ENCODE measurements around the gene LPGAT1. TPM values are rescaled to one million over a fixed set of nuclear protein-coding genes. Genes with fewer than 3 reads are reported as not detected.

LPGAT1 gene
- total and polyA plus RNA-seq, 2 donors from 2014 or later = 7.1 to 67.4 TPM

GRCh38 chr1:211738096-211738690 lies 92.4 kb downstream of the LPGAT1 start:
- Histone ChIP-seq H3K27me3 (ENCODE audit: control insufficient read depth, insufficient read depth, low read length) (no peaks in the 10 kb centered on the region), H3K4me3 (ENCODE audit: low read length in 3 of 3) (no peak overlapping the region), H3K9ac (ENCODE audit: low read length in 3 of 3) (no peak overlapping the region), H3K4me1 (ENCODE audit: control insufficient read depth in 2 of 3, insufficient read depth in 2 of 3, low read depth in 1 of 3, low read length in 3 of 3) (no peaks in the 10 kb centered on the region), H3K36me3 (ENCODE audit: control insufficient read depth in 2 of 3, insufficient read depth in 3 of 3, low read length in 3 of 3) (no peaks in the 10 kb centered on the region), H3K27ac (ENCODE audit: low read depth in 2 of 2, low read length in 2 of 2) (no peak overlapping the region), H3K9me3 (ENCODE audit: control insufficient read depth in 2 of 3, insufficient read depth in 1 of 3, low read length in 3 of 3) (no peaks in the 10 kb centered on the region)
- TF ChIP-seq CTCF (IDR thresholded peaks at IDR 0.05; ENCODE audit: borderline replicate concordance, extremely low read depth, insufficient read depth) = no peak
- FAIRE-seq (no peak), DNase-seq (no peak)
- intact Hi-C loops (cut with DNase I) = no loop called here

GRCh38 chr1:211737115-211738035 lies 93.2 kb downstream of the LPGAT1 start:
- H3K36me3 ChIP-seq (ENCODE audit: control insufficient read depth in 2 of 3, insufficient read depth in 3 of 3, low read length in 3 of 3) = no peaks in the 10 kb centered on the region
- FAIRE-seq = no peak

GRCh38 chr1:211736351-211736915 lies 94.1 kb downstream of the LPGAT1 start:
- Histone ChIP-seq H3K9ac (ENCODE audit: low read length in 3 of 3) (no peak overlapping the region), H3K36me3 (ENCODE audit: control insufficient read depth in 2 of 3, insufficient read depth in 3 of 3, low read length in 3 of 3) (no peaks in the 10 kb centered on the region), H3K27ac (ENCODE audit: low read depth in 2 of 2, low read length in 2 of 2) (no peak overlapping the region), H3K4me1 (ENCODE audit: control insufficient read depth in 2 of 3, insufficient read depth in 2 of 3, low read depth in 1 of 3, low read length in 3 of 3) (no peaks in the 10 kb centered on the region), H3K9me3 (ENCODE audit: control insufficient read depth in 2 of 3, insufficient read depth in 1 of 3, low read length in 3 of 3) (no peaks in the 10 kb centered on the region), H3K27me3 (ENCODE audit: control insufficient read depth, insufficient read depth, low read length) (no peaks in the 10 kb centered on the region), H3K4me3 (ENCODE audit: low read length in 3 of 3) (no peak overlapping the region)
- intact Hi-C loops (cut with DNase I) = no loop called here
- FAIRE-seq (no peak), DNase-seq (no peak)
- TF ChIP-seq CTCF (IDR thresholded peaks at IDR 0.05; ENCODE audit: borderline replicate concordance, extremely low read depth, insufficient read depth) = no peak

More at GRCh38 chr1:211737115-211738035, 93.2 kb downstream of the LPGAT1 start:
- Histone ChIP-seq H3K27ac (ENCODE audit: low read depth in 2 of 2, low read length in 2 of 2) (no peak overlapping the region), H3K9ac (ENCODE audit: low read length in 3 of 3) (no peak overlapping the region), H3K4me3 (ENCODE audit: low read length in 3 of 3) (no peak overlapping the region), H3K4me1 (ENCODE audit: control insufficient read depth in 2 of 3, insufficient read depth in 2 of 3, low read depth in 1 of 3, low read length in 3 of 3) (no peaks in the 10 kb centered on the region), H3K27me3 (ENCODE audit: control insufficient read depth, insufficient read depth, low read length) (no peaks in the 10 kb centered on the region), H3K9me3 (ENCODE audit: control insufficient read depth in 2 of 3, insufficient read depth in 1 of 3, low read length in 3 of 3) (no peaks in the 10 kb centered on the region)
- intact Hi-C loops (cut with DNase I) = no loop called here
- no peak for DNase-seq
- TF ChIP-seq CTCF (IDR thresholded peaks at IDR 0.05; ENCODE audit: borderline replicate concordance, extremely low read depth, insufficient read depth) = no peak
